DOHH2 (cell line): ENCODE results near the gene ABCG1.

Experiments
- CTCF ChIP-seq: fragments of 200-600 bp; sonication (generic); IDR thresholded peaks from one replicate; pipeline ENCODE4 v1.5.1; 2014; ENCODE audit warnings: antibody characterized with exemption, mild to moderate bottlenecking, low read depth, low read length; ENCODE audit not compliant: poor library complexity, severe bottlenecking
- EZH2phosphoT487 ChIP-seq: fragments of 200-600 bp; sonication (generic); IDR thresholded peaks from 2 replicates; pipeline ENCODE4 v1.6.1; 2017; ENCODE audit warnings: borderline replicate concordance, mild to moderate bottlenecking, antibody characterized with exemption, low read length, moderate library complexity, mixed read lengths

GRCh38 chr21:42316891-42317290 is 98.0 kb downstream of the ABCG1 start:
- TF ChIP-seq CTCF: no peak
- TF ChIP-seq EZH2phosphoT487: no peak
